Lung (tissue), 16 donors: ENCODE results near the gene KRTAP1-5. TPM values are rescaled to one million over a fixed set of nuclear protein-coding genes. Genes with fewer than 3 reads are reported as not detected.

Experiments
- ATAC-seq: fragments of 200-7000 bp; cut with Tn5 transposase; one replicate; pipeline ENCODE4 v1.9.1; 2020; ENCODE audit warnings: moderate number of reproducible peaks; ENCODE audit not compliant: insufficient read depth, low FRiP score
- DNase-seq, 3 donors: peaks; one replicate each; pipeline ENCODE4 v3.0.0-alpha.2; 2013 to 2017
- H3K27ac ChIP-seq, 2 donors: one replicate each; pipeline ENCODE4 v1.5.1; 2013; ENCODE audit warnings: mild to moderate bottlenecking in 2 of 2, moderate library complexity in 2 of 2, control low read depth in 1 of 2, inconsistent platforms in 1 of 2, low read depth in 1 of 2, low read length in 1 of 2
- H3K27me3 ChIP-seq, 3 donors: one replicate each; pipeline ENCODE4 v1.5.1; 2013; ENCODE audit warnings: low read length in 2 of 3; ENCODE audit not compliant: control insufficient read depth in 3 of 3, insufficient read depth in 3 of 3
- H3K36me3 ChIP-seq, 4 donors: one replicate each; pipeline ENCODE4 v1.5.1; 2013; ENCODE audit warnings: low read length in 4 of 4, mild to moderate bottlenecking in 1 of 4, moderate library complexity in 1 of 4; ENCODE audit not compliant: control insufficient read depth in 4 of 4, insufficient read depth in 4 of 4
- H3K4me1 ChIP-seq, 5 donors: one replicate each; pipeline ENCODE4 v1.5.1; 2013; ENCODE audit warnings: low read length in 5 of 5, mild to moderate bottlenecking in 2 of 5, moderate library complexity in 1 of 5; ENCODE audit not compliant: control insufficient read depth in 5 of 5, insufficient read depth in 5 of 5
- H3K4me3 ChIP-seq: one replicate; pipeline ENCODE4 v1.5.1; 2013; ENCODE audit warnings: mild to moderate bottlenecking, control low read depth, moderate library complexity
- H3K9ac ChIP-seq, 2 donors: one replicate each; pipeline ENCODE4 v1.5.1; 2013; ENCODE audit warnings: low read length in 2 of 2, control low read depth in 1 of 2; ENCODE audit not compliant: insufficient read depth in 1 of 2
- H3K9me3 ChIP-seq, 4 donors: one replicate each; pipeline ENCODE4 v1.5.1; 2013; ENCODE audit warnings: low read length in 3 of 4, mild to moderate bottlenecking in 1 of 4, moderate library complexity in 1 of 4; ENCODE audit not compliant: control insufficient read depth in 4 of 4, insufficient read depth in 3 of 4
- CTCF ChIP-seq: IDR thresholded peaks from 2 replicates; pipeline ENCODE4 v1.5.1; 2012; ENCODE audit warnings: mild to moderate bottlenecking; ENCODE audit errors: control extremely low read depth, extremely low read depth
- WGBS, 2 donors: extraction: QIAGEN DNeasy Blood & Tissue Kit; methylation state at CpG; one replicate each; pipeline ENCODE4 v1.1.7; 2013; 5-methylcytosine and 5-hydroxymethylcytosine counted together
- long read RNA-seq, 5 donors: transcript quantifications; one replicate each; lab custom pipeline, GENCODE V29; 2026
- polyA plus RNA-seq, 2 donors: library from polyadenylated mRNA; stranded (reverse); fragments of 200-250 nt; gene quantifications; one replicate each; pipeline ENCODE4 v1.2.1, GENCODE V29; 2013
- total RNA-seq, 2 donors: library from RNA; depleted of rRNA in 1 of 2; stranded (reverse); fragments of >200 nt in 1 of 2; gene quantifications; one replicate each; pipeline ENCODE4 v1.2.1, GENCODE V29; 2014 to 2021
- donor health status: control.
- donor health status: control.
- donor health status: Bipolar disorder and iron deficiency.
- donor health status: healthy.
- donor health status: DM: yes; HTN: yes; CAD: no.

The KRTAP1-5 gene
- total RNA-seq = not detected
- polyA plus RNA-seq = not detected
- long read RNA-seq, donor 1 = 0 reads
- long read RNA-seq, donor 2 = 0 reads
- long read RNA-seq, donor 3 = 0 reads
- long read RNA-seq, donor 4 = 0 reads
- long read RNA-seq, donor 5 = 0 reads

- 77 to 85% methylated on average over 9 of the region's 9 CpGs for WGBS, 2 donors
Observed at GRCh38 chr17:41026715-41027471, at the start of gene KRTAP1-5. Gene KRTAP1-5, minus strand, starts transcription at chr17:41027208. Its CDS starts 53 bp downstream, at chr17:41027155.

GRCh38 chr17:41076788-41077187 is 49.8 kb upstream of the KRTAP1-5 start:
- ATAC-seq = no peak

More at GRCh38 chr17:41026715-41027471, at the start of gene KRTAP1-5:
- Histone ChIP-seq H3K4me3 (no peak within 1 kb of the TSS), H3K27ac (no peak within 1 kb of the TSS), H3K27me3 (no peaks in the 10 kb centered on the region), H3K36me3 (no peaks in the 10 kb centered on the region), H3K9me3 (peaks cover 0 to 4% (median 0%) of the 10 kb centered on the region in 4 donors), H3K9ac (no peak within 1 kb of the TSS), H3K4me1 (no peaks in the 10 kb centered on the region)
- no peak for TF ChIP-seq CTCF
- ATAC-seq (no peak), DNase-seq (no peak)

GRCh38 chr17:41073676-41074075 is 46.7 kb upstream of the KRTAP1-5 start:
- 91 to 93% methylated on average over 2 of the region's 2 CpGs for WGBS, 2 donors
- Histone ChIP-seq H3K36me3 (no peaks in the 10 kb centered on the region), H3K9ac (no peak overlapping the region), H3K4me1 (no peaks in the 10 kb centered on the region), H3K4me3 (no peak overlapping the region), H3K27me3 (peaks cover 0 to 3% (median 0%) of the 10 kb centered on the region in 3 donors), H3K9me3 (peaks cover 0 to 3% (median 0%) of the 10 kb centered on the region in 4 donors), H3K27ac (no peak overlapping the region)
- DNase-seq (no peak), ATAC-seq (no peak)
- TF ChIP-seq CTCF = no peak

More at GRCh38 chr17:41076788-41077187, 49.8 kb upstream of the KRTAP1-5 start:
- H3K9ac ChIP-seq = no peak overlapping the region
- no peak overlapping the region for H3K27ac ChIP-seq
- TF ChIP-seq CTCF = no peak
- H3K4me1 ChIP-seq = no peaks in the 10 kb centered on the region
- H3K27me3 ChIP-seq = peaks cover 0 to 3% (median 0%) of the 10 kb centered on the region in 3 donors
- DNase-seq = no peak
- H3K36me3 ChIP-seq = no peaks in the 10 kb centered on the region
- H3K9me3 ChIP-seq = peaks cover 0 to 2% (median 0%) of the 10 kb centered on the region in 4 donors
- no peak overlapping the region for H3K4me3 ChIP-seq
